Gastroesophageal sphincter (tissue), 3 donors: ENCODE results near the gene EPS8L1.

Experiments
- POLR2A ChIP-seq, 2 donors: fragments of 450-650 bp; IDR thresholded peaks; one replicate each; pipeline ENCODE4 v1.6.1; 2017; ENCODE audit warnings: antibody characterized with exemption in 2 of 2, mild to moderate bottlenecking in 2 of 2, moderate library complexity in 1 of 2
- TF ChIP-seq, protein P1 (sequence below), 4 experiments: fragments of 200-600 bp in 2 of 4; fragments of 450-650 bp in 2 of 4; sonication (generic) in 1 of 4; IDR thresholded peaks; one replicate each; pipeline ENCODE4 v1.5.1; 2017 to 2019; ENCODE audit warnings: antibody characterized with exemption in 4 of 4, mild to moderate bottlenecking in 2 of 4, moderate library complexity in 2 of 4

DNA sequence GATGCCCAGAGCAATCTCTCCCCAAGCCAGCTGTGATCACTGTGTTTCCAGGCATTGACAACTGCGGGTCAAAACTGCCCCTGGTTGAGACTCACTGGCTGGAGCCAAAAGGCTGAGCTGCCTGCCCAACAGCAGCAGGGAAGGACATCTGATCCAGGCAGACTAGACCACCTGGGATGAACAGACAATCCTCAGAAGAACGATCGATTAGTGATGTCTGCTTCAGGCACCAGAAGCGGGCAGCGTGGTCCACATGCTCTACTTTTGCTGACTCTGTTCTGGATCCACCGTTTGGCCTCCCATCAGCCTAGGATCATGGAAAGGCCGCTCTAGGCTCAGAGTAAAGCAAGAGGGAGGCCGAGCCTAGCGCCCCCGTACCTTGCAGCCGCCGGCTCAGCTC, 27.7 kb upstream of the EPS8L1 start:
- no peak for TF ChIP-seq POLR2A (IDR thresholded peaks at IDR 0.05)
- TF ChIP-seq, protein P1, sequence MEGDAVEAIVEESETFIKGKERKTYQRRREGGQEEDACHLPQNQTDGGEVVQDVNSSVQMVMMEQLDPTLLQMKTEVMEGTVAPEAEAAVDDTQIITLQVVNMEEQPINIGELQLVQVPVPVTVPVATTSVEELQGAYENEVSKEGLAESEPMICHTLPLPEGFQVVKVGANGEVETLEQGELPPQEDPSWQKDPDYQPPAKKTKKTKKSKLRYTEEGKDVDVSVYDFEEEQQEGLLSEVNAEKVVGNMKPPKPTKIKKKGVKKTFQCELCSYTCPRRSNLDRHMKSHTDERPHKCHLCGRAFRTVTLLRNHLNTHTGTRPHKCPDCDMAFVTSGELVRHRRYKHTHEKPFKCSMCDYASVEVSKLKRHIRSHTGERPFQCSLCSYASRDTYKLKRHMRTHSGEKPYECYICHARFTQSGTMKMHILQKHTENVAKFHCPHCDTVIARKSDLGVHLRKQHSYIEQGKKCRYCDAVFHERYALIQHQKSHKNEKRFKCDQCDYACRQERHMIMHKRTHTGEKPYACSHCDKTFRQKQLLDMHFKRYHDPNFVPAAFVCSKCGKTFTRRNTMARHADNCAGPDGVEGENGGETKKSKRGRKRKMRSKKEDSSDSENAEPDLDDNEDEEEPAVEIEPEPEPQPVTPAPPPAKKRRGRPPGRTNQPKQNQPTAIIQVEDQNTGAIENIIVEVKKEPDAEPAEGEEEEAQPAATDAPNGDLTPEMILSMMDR (IDR thresholded peaks at IDR 0.05): no peak
